Cardiac septum (tissue), 1 donor: Measurements from ENCODE around the gene PTPN23. TPM values are rescaled to one million over a fixed set of nuclear protein-coding genes. Genes with fewer than 3 reads are reported as not detected.

Experiments
- total RNA-seq: library from RNA; stranded (reverse); fragmentation: NEBNext Ultra II Directional; extraction: Animal tissue kit (Norgen Biotek cat#: 25700); gene quantifications from one replicate; pipeline ENCODE4 v1.2.1, GENCODE V29; 2021
- donor health status: DM: no; HTN: no; CAD: no.

The PTPN23 gene
- total RNA-seq, 1 donor from 2014 or later, result 24.0 TPM

Other genes with a start within 250 kb of the PTPN23 start
- gene SETD2, start 216.9 kb upstream of the PTPN23 start, total RNA-seq, result 35.6 TPM
- 11.7 TPM for gene KIF9, start 98.2 kb upstream of the PTPN23 start, total RNA-seq
- 47.6 TPM for gene KLHL18, start 98.1 kb upstream of the PTPN23 start, total RNA-seq
- gene SCAP, start 94.9 kb downstream of the PTPN23 start, total RNA-seq, result 37.9 TPM
- 15.8 TPM for gene ELP6, start 132.7 kb downstream of the PTPN23 start, total RNA-seq
- gene CSPG5, start 197.8 kb downstream of the PTPN23 start, total RNA-seq, result 0.32 TPM